Measurements from ENCODE around the gene HLA-B. TPM values are rescaled to one million over a fixed set of nuclear protein-coding genes. Genes with fewer than 3 reads are reported as not detected.

Gene HLA-B
- total RNA-seq, 1 donor from 2014 or later, result 3,667 TPM

GRCh38 chr6:31402324-31403282 is 45.6 kb upstream of the HLA-B start:
- H3K4me3 Mint-ChIP-seq, result peak overlapping the region; percentile 91
- intact Hi-C loops (cut with micrococcal nuclease), result loop anchor here (5.0 kb wide), 1 partner anchor 90 kb away; no protein-coding TSS in a partner anchor
- POLR2A ChIA-PET, result interaction anchor here (0.6 to 4.1 kb wide), 6 partner anchors 28 to 874 kb away, joined by 3 to 28 read pairs (median 7); no protein-coding TSS in a partner anchor
- H3K36me3 Mint-ChIP-seq (ENCODE audit: low read depth), result peaks cover 8% of the 10 kb centered on the region
- H3K27ac Mint-ChIP-seq, result peak overlapping the region; percentile 80
- ATAC-seq (ENCODE audit: low read depth) (peak; percentile 29), DNase-seq (peak; percentile 28)
- TF ChIP-seq CTCF (IDR thresholded peaks at IDR 0.05), result no peak
- H3K27me3 Mint-ChIP-seq, result no peaks in the 10 kb centered on the region
- CTCF ChIA-PET, result interaction anchor here (0.8 to 2.0 kb wide), 4 partner anchors 38 to 94 kb away, joined by 3 to 13 read pairs (median 5); no protein-coding TSS in a partner anchor
- H3K9me3 Mint-ChIP-seq, result no peaks in the 10 kb centered on the region
- peaks cover 58% of the 10 kb centered on the region for H3K4me1 Mint-ChIP-seq

- CTCF ChIA-PET, result interaction anchor here (2.0 to 4.5 kb wide), 2 partner anchors 38 to 41 kb away, joined by 13 to 22 read pairs; no protein-coding TSS in a partner anchor
- peak overlapping the region; percentile 91 for H3K4me3 Mint-ChIP-seq
- ATAC-seq (ENCODE audit: low read depth), result no peak
- intact Hi-C loops (cut with micrococcal nuclease), result loop anchor here (2.0 to 5.0 kb wide), 3 partner anchors 21 to 1989 kb away; partner anchors contain the start of gene KIFC1
- no peak for TF ChIP-seq CTCF (IDR thresholded peaks at IDR 0.05)
- POLR2A ChIA-PET, result interaction anchor here (0.6 to 4.1 kb wide), 8 partner anchors 18 to 442 kb away, joined by 3 to 25 read pairs (median 4); no protein-coding TSS in a partner anchor
- peak overlapping the region; percentile 90 for H3K27ac Mint-ChIP-seq
- peaks cover 55% of the 10 kb centered on the region for H3K4me1 Mint-ChIP-seq
- peaks cover 10% of the 10 kb centered on the region for H3K36me3 Mint-ChIP-seq (ENCODE audit: low read depth)
- no peaks in the 10 kb centered on the region for H3K9me3 Mint-ChIP-seq
- H3K27me3 Mint-ChIP-seq, result no peaks in the 10 kb centered on the region
- no peak for DNase-seq
Observed at GRCh38 chr6:31401403-31401802, 44.4 kb upstream of the HLA-B start.

GRCh38 chr6:31400467-31401289 is 43.7 kb upstream of the HLA-B start:
- ATAC-seq (ENCODE audit: low read depth), result peak; percentile 66
- intact Hi-C loops (cut with micrococcal nuclease), result loop anchor here (1.0 to 5.0 kb wide), 4 partner anchors 22 to 1990 kb away; partner anchors contain the start of gene KIFC1
- peaks cover 10% of the 10 kb centered on the region for H3K36me3 Mint-ChIP-seq (ENCODE audit: low read depth)
- peaks cover 50% of the 10 kb centered on the region for H3K4me1 Mint-ChIP-seq
- ChIA-PET POLR2A (interaction anchor here (0.6 to 4.1 kb wide), 16 partner anchors 19 to 1072 kb away, joined by 3 to 25 read pairs (median 4); no protein-coding TSS in a partner anchor), CTCF (interaction anchor here (0.7 to 4.5 kb wide), 6 partner anchors 34 to 786 kb away, joined by 3 to 22 read pairs (median 5); no protein-coding TSS in a partner anchor)
- peak overlapping the region; percentile 91 for H3K4me3 Mint-ChIP-seq
- TF ChIP-seq CTCF (IDR thresholded peaks at IDR 0.05), result no peak
- peak overlapping the region; percentile 90 for H3K27ac Mint-ChIP-seq
- H3K27me3 Mint-ChIP-seq, result no peaks in the 10 kb centered on the region
- H3K9me3 Mint-ChIP-seq, result no peaks in the 10 kb centered on the region
- peak; percentile 50 for DNase-seq

GRCh38 chr6:31399589-31400466 is 42.8 kb upstream of the HLA-B start:
- peaks cover 14% of the 10 kb centered on the region for H3K36me3 Mint-ChIP-seq (ENCODE audit: low read depth)
- H3K4me3 Mint-ChIP-seq, result peak overlapping the region; percentile 91
- H3K27ac Mint-ChIP-seq, result peak overlapping the region; percentile 90
- H3K4me1 Mint-ChIP-seq, result peaks cover 47% of the 10 kb centered on the region
- ATAC-seq (ENCODE audit: low read depth), result peak; percentile 22
- H3K9me3 Mint-ChIP-seq, result no peaks in the 10 kb centered on the region
- POLR2A ChIA-PET, result interaction anchor here (0.6 to 4.1 kb wide), 14 partner anchors 33 to 1073 kb away, joined by 3 to 25 read pairs (median 5); partner anchors contain the start of gene NFKBIL1
- DNase-seq, result peak; percentile 61
- no peak for TF ChIP-seq CTCF (IDR thresholded peaks at IDR 0.05)
- CTCF ChIA-PET, result interaction anchor here (0.7 to 4.5 kb wide), 8 partner anchors 31 to 785 kb away, joined by 3 to 22 read pairs (median 4); no protein-coding TSS in a partner anchor
- intact Hi-C loops (cut with micrococcal nuclease), result loop anchor here (1.0 to 5.0 kb wide), 4 partner anchors 23 to 1991 kb away; partner anchors contain the start of gene KIFC1
- no peaks in the 10 kb centered on the region for H3K27me3 Mint-ChIP-seq
